Type B pancreatic cell (in vitro differentiated cells): Measurements from ENCODE around the gene AP1S3. TPM values are rescaled to one million over a fixed set of nuclear protein-coding genes. Genes with fewer than 3 reads are reported as not detected.
A peak's percentile ranks its signal among the peaks of the same experiment; 100 is the strongest.

Source experiments
- DNase-seq: peaks from one replicate; pipeline ENCODE4 v3.0.0; 2021; ENCODE audit warnings: mixed read lengths; ENCODE audit not compliant: unreplicated experiment; ENCODE audit errors: extremely low spot score
- H3K27ac Mint-ChIP-seq: 2 replicates; pipeline ENCODE4 v1.8.0; 2021; ENCODE audit warnings: mild to moderate bottlenecking, mixed read lengths
- H3K27me3 Mint-ChIP-seq: 2 replicates; pipeline ENCODE4 v1.8.0; 2021; ENCODE audit warnings: mixed read lengths
- H3K36me3 Mint-ChIP-seq: 2 replicates; pipeline ENCODE4 v1.8.0; 2021; ENCODE audit warnings: mixed read lengths
- H3K4me1 Mint-ChIP-seq: one replicate; pipeline ENCODE4 v1.8.0; 2021; ENCODE audit warnings: mixed read lengths; ENCODE audit not compliant: unreplicated experiment
- H3K4me3 Mint-ChIP-seq: 2 replicates; pipeline ENCODE4 v1.8.0; 2021; ENCODE audit warnings: mild to moderate bottlenecking, mixed read lengths
- H3K9me3 Mint-ChIP-seq: 2 replicates; pipeline ENCODE4 v1.8.0; 2021; ENCODE audit warnings: mixed read lengths
- total RNA-seq: library from RNA; stranded (reverse); gene quantifications from 2 replicates; pipeline ENCODE4 v1.2.1, GENCODE V29; 2021; ENCODE audit warnings: low replicate concordance
- TF ChIP-seq, protein P1 (sequence below): fragments of 200-600 bp; sonication (generic); conservative IDR thresholded peaks from 2 replicates; pipeline ENCODE4 v1.5.0; 2021; ENCODE audit warnings: antibody characterized with exemption, mild to moderate bottlenecking

The AP1S3 gene
- total RNA-seq, 1 donor from 2014 or later, result 7.8 TPM

DNA sequence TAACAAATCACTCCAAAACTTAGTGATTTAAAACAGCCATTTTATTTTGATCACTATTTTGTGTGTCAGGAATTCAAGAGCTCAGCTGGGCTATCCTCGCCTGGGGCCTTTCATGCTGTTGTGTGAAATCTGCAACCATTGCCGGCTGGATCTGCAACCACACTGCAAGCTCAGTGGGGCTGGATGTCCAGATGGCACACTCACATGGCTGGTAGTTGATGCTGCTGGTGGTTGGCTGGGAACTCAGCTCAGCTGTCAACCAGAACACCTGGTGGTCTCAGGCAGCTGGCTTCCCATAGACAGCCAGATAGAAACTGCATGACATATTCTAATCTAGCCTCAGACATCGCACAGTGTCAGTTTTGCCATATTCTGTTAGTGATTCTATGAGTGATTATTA, 30.6 kb upstream of the AP1S3 start:
- Mint-ChIP-seq H3K27me3 (no peaks in the 10 kb centered on the region), H3K36me3 (peaks cover 13% of the 10 kb centered on the region), H3K4me1 (peaks cover 4% of the 10 kb centered on the region), H3K27ac (no peak overlapping the region), H3K9me3 (peaks cover 4% of the 10 kb centered on the region), H3K4me3 (no peak overlapping the region)
- TF ChIP-seq, protein P1, sequence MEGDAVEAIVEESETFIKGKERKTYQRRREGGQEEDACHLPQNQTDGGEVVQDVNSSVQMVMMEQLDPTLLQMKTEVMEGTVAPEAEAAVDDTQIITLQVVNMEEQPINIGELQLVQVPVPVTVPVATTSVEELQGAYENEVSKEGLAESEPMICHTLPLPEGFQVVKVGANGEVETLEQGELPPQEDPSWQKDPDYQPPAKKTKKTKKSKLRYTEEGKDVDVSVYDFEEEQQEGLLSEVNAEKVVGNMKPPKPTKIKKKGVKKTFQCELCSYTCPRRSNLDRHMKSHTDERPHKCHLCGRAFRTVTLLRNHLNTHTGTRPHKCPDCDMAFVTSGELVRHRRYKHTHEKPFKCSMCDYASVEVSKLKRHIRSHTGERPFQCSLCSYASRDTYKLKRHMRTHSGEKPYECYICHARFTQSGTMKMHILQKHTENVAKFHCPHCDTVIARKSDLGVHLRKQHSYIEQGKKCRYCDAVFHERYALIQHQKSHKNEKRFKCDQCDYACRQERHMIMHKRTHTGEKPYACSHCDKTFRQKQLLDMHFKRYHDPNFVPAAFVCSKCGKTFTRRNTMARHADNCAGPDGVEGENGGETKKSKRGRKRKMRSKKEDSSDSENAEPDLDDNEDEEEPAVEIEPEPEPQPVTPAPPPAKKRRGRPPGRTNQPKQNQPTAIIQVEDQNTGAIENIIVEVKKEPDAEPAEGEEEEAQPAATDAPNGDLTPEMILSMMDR, result no peak
- no peak for DNase-seq

DNA sequence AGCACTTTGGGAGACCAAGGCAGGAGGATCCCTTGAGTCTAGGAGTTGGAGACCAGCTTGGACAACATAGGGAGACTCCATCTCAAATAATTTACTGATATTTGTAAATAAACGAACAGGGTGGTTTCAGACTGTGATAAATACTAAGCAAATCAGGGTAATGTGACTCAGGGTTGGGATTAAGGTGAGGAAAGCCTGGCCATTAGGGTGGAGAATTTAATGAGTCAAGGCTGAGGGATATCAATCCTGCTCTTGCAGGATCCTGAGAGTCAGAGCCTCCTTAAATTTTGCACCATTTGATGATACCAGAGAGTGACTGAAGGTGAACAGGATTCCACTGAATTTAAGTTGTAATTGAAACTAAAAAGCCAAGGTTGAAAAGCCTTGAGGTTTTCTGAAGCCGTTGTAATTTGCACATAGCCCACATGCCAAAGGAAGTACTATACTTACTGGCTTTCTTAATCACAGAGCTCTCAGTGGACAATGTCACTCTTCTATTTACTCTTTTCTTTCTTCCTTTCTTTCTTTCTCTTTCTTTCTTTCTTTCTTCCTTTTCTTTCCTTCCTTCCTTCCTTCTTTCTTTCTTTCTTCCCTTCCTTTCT, 28.6 kb upstream of the AP1S3 start:
- peaks cover 5% of the 10 kb centered on the region for H3K36me3 Mint-ChIP-seq
- peaks cover 4% of the 10 kb centered on the region for H3K4me1 Mint-ChIP-seq
- DNase-seq, result no peak
- H3K27ac Mint-ChIP-seq, result no peak overlapping the region
- TF ChIP-seq, protein P1, result no peak
- H3K4me3 Mint-ChIP-seq, result no peak overlapping the region
- no peaks in the 10 kb centered on the region for H3K27me3 Mint-ChIP-seq
- H3K9me3 Mint-ChIP-seq, result no peaks in the 10 kb centered on the region

DNA sequence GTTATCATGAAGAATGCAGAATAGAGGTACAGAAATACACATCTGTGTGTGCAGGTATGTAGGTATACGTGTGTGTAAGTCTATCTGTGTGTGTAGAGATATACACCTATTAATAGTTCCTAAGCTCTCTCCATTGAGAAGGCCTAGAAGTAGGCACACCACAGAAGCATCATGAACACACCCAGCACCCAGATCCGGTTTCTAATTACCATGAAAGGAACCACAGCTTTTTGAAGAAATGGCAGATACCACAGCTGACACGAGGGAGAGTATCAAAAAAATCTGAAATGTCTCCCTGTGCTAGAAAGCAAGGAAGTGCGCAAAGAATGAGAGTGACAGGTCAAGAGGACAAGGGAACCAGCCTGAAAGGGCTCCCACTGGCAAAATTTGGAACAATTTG, 27.7 kb upstream of the AP1S3 start:
- peaks cover 5% of the 10 kb centered on the region for H3K4me1 Mint-ChIP-seq
- no peaks in the 10 kb centered on the region for H3K27me3 Mint-ChIP-seq
- peaks cover 5% of the 10 kb centered on the region for H3K36me3 Mint-ChIP-seq
- DNase-seq, result no peak
- TF ChIP-seq, protein P1, result no peak
- H3K27ac Mint-ChIP-seq, result no peak overlapping the region
- no peak overlapping the region for H3K4me3 Mint-ChIP-seq
- H3K9me3 Mint-ChIP-seq, result no peaks in the 10 kb centered on the region

DNA sequence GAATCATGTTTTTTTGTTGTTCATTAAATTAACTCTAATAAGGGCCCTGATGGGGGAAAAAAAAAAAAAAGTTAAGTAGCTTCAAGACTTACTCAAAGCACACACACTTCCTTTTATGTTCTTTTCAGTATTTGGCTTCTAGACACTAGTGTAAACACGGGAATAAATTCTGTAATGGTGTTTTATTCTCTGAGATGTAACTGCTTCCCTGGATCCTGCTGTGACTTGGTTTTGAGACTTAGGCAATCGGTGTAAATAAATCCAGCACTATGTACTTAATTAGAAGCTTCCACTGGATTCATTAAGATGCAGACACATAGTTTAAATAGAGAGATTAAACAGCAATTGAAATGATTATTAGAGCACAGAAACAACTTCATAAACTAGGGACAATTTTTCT, 26.1 kb upstream of the AP1S3 start:
- Mint-ChIP-seq H3K36me3 (no peaks in the 10 kb centered on the region), H3K27me3 (no peaks in the 10 kb centered on the region), H3K4me1 (peaks cover 5% of the 10 kb centered on the region), H3K27ac (no peak overlapping the region), H3K4me3 (no peak overlapping the region), H3K9me3 (no peaks in the 10 kb centered on the region)
- TF ChIP-seq, protein P1, result no peak
- DNase-seq, result no peak

DNA sequence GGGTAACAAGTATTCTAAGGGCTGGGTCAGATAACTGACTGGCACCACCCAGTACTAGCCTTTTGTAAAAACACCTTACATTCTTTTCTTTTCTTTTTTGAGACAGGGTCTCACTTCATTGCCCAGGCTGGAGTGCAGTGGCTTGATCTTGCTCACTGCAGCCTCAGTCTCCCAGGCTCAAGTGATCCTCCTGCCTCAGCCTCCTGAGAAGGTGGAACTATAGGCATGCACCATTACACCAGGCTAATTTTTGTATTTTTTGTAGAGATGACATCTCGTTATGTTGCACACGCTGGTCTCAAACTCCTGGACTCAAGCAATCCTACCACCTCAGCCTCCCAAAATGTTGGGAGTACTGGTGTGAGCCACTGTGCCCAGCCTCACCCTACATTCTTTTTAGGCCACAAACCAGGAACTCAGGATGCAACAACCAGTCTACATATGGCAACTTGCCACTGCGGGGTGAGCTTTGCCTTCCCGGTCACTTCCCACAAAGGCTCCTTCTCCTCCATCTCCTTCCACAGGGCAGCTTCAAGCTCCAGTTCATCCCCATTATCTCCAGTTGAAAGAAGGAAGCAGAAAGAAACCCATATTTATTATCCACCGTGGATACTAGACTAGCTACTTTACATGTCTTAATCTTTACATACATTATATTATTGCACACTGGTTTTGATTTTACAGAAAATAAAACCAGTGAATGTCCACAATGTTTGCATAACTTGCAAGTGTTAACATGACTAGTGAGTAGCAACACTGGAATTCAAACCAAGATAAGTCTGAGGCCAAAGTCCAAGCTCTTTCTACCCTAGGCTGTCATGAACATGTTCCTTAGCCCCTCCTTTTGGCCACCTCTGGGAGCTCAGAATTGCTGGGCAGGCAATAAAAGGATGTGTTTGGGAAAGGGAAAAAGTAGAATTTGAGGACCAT, 23.7 kb upstream of the AP1S3 start:
- DNase-seq, result no peak
- no peaks in the 10 kb centered on the region for H3K36me3 Mint-ChIP-seq
- H3K9me3 Mint-ChIP-seq, result no peaks in the 10 kb centered on the region
- TF ChIP-seq, protein P1, result no peak
- no peaks in the 10 kb centered on the region for H3K27me3 Mint-ChIP-seq
- peak overlapping the region; percentile 88 for H3K27ac Mint-ChIP-seq
- H3K4me1 Mint-ChIP-seq, result peaks cover 5% of the 10 kb centered on the region
- peak overlapping the region; percentile 22 for H3K4me3 Mint-ChIP-seq
